Liver (tissue), 9 donors: ENCODE data around the gene LIPE. TPM values are rescaled to one million over a fixed set of nuclear protein-coding genes. Genes with fewer than 3 reads are reported as not detected.
"Not testable (repeated sequence)": the region's sequence is repeated elsewhere in the genome, so short reads cannot be mapped to it uniquely, and the experiment has no call there.

Source experiments
- DNase-seq: peaks from one replicate; pipeline ENCODE4 v3.0.0-alpha.2; 2017; ENCODE audit warnings: low spot score
- H3K27ac ChIP-seq, 2 donors: one replicate each; pipeline ENCODE4 v1.7.0; 2013; ENCODE audit warnings: inconsistent platforms in 2 of 2, low read length in 2 of 2, control low read depth in 1 of 2, low read depth in 1 of 2, mild to moderate bottlenecking in 1 of 2
- H3K27me3 ChIP-seq, 4 donors: one replicate each; pipeline versions ENCODE4 v1.6.1 to v1.7.0; 2013; ENCODE audit warnings: low read length in 3 of 4, inconsistent platforms in 1 of 4, mild to moderate bottlenecking in 1 of 4, moderate library complexity in 1 of 4; ENCODE audit not compliant: control insufficient read depth in 4 of 4, insufficient read depth in 4 of 4
- H3K36me3 ChIP-seq, 4 donors: one replicate each; pipeline versions ENCODE4 v1.6.1 to v1.7.0; 2013; ENCODE audit warnings: low read length in 3 of 4, mild to moderate bottlenecking in 3 of 4, low read depth in 1 of 4, moderate library complexity in 1 of 4; ENCODE audit not compliant: control insufficient read depth in 4 of 4, insufficient read depth in 3 of 4
- H3K4me1 ChIP-seq, 4 donors: one replicate each; pipeline versions ENCODE4 v1.6.1 to v1.7.0; 2013; ENCODE audit warnings: low read length in 3 of 4, mild to moderate bottlenecking in 3 of 4, moderate library complexity in 1 of 4; ENCODE audit not compliant: control insufficient read depth in 4 of 4, insufficient read depth in 4 of 4
- H3K4me3 ChIP-seq, 3 donors: one replicate each; pipeline versions ENCODE4 v1.6.1 to v1.7.0; 2013; ENCODE audit warnings: low read length in 3 of 3, control low read depth in 1 of 3, low read depth in 1 of 3, mild to moderate bottlenecking in 1 of 3
- H3K9ac ChIP-seq, 2 donors: one replicate each; pipeline ENCODE4 v1.7.0; 2013; ENCODE audit warnings: low read length in 2 of 2, mild to moderate bottlenecking in 2 of 2, moderate library complexity in 2 of 2, control low read depth in 1 of 2, low read depth in 1 of 2
- H3K9me3 ChIP-seq, 4 donors: one replicate each; pipeline versions ENCODE4 v1.6.1 to v1.7.0; 2013; ENCODE audit warnings: low read length in 3 of 4; ENCODE audit not compliant: control insufficient read depth in 4 of 4
- ATF3 ChIP-seq: IDR thresholded peaks from 2 replicates; pipeline ENCODE4 v1.6.1; 2016; ENCODE audit warnings: antibody characterized with exemption
- EGR1 ChIP-seq, 2 donors: IDR thresholded peaks; 2 replicates each; pipeline ENCODE4 v1.6.1; 2016 to 2018; ENCODE audit warnings: antibody characterized with exemption in 2 of 2, low read depth in 2 of 2
- FOXA1 ChIP-seq: IDR thresholded peaks from 2 replicates; pipeline ENCODE4 v1.6.1; 2016; ENCODE audit warnings: antibody characterized with exemption
- FOXA2 ChIP-seq: IDR thresholded peaks from 2 replicates; pipeline ENCODE4 v1.6.1; 2016; ENCODE audit warnings: antibody characterized with exemption
- GABPA ChIP-seq, 2 donors: IDR thresholded peaks in 1 of 2; conservative IDR thresholded peaks in 1 of 2; 2 replicates each; pipeline ENCODE4 v1.6.1; 2016; ENCODE audit warnings: antibody characterized with exemption in 2 of 2, mild to moderate bottlenecking in 1 of 2, moderate library complexity in 1 of 2
- HNF4A ChIP-seq, 2 donors: conservative IDR thresholded peaks; 2 replicates each; pipeline ENCODE4 v1.6.1; 2016; ENCODE audit warnings: antibody characterized with exemption in 2 of 2, mild to moderate bottlenecking in 2 of 2
- HNF4G ChIP-seq: IDR thresholded peaks from 2 replicates; pipeline ENCODE4 v1.6.1; 2016; ENCODE audit warnings: antibody characterized with exemption
- NR2F2 ChIP-seq: IDR thresholded peaks from 2 replicates; pipeline ENCODE4 v1.6.1; 2016; ENCODE audit warnings: antibody characterized with exemption
- RAD21 ChIP-seq, 2 donors: IDR thresholded peaks; 2 replicates each; pipeline ENCODE4 v1.6.1; 2016; ENCODE audit warnings: antibody characterized with exemption in 2 of 2, mild to moderate bottlenecking in 2 of 2
- TAF1 ChIP-seq: conservative IDR thresholded peaks from 2 replicates; pipeline ENCODE4 v1.6.1; 2016; ENCODE audit warnings: antibody characterized with exemption, mild to moderate bottlenecking
- YY1 ChIP-seq: IDR thresholded peaks from 2 replicates; pipeline ENCODE4 v1.6.1; 2016; ENCODE audit warnings: antibody characterized with exemption, mild to moderate bottlenecking
- WGBS: extraction: QIAGEN DNeasy Blood & Tissue Kit; methylation state at CpG from one replicate; pipeline ENCODE4 v1.1.7; 2013; 5-methylcytosine and 5-hydroxymethylcytosine counted together
- polyA plus RNA-seq, 2 donors: library from polyadenylated mRNA; stranded (reverse) in 1 of 2; unstranded in 1 of 2; fragments of 200-250 nt in 1 of 2; fragments of >200 nt in 1 of 2; fragmentation: Nextera tagmentation in 1 of 2; extraction: Ambion mirVana in 1 of 2; gene quantifications; one replicate each; pipeline versions ENCODE4 v1.2.1 to v1.2.3, GENCODE V29; 2013 to 2015
- total RNA-seq, 2 donors: library from RNA; depleted of rRNA; stranded (reverse); fragments of >200 nt; gene quantifications; one replicate each; pipeline ENCODE4 v1.2.3, GENCODE V29; 2014
- TF ChIP-seq, protein P1 (sequence below): IDR thresholded peaks from 2 replicates; pipeline ENCODE4 v1.6.1; 2016; ENCODE audit warnings: antibody characterized with exemption
- TF ChIP-seq, protein P2 (sequence below): IDR thresholded peaks from 2 replicates; pipeline ENCODE4 v1.6.1; 2016; ENCODE audit warnings: antibody characterized with exemption
- TF ChIP-seq, protein P3 (sequence below): IDR thresholded peaks from 2 replicates; pipeline ENCODE4 v1.6.1; 2016; ENCODE audit warnings: antibody characterized with exemption, mild to moderate bottlenecking
- donor health status: healthy.
- donor health status: healthy.
- donor health status: healthy.
- donor health status: healthy.
- donor health status: healthy.

The LIPE gene
- total and polyA plus RNA-seq, 4 donors, result 0.88 to 4.7 (median 1.5) TPM

- TF ChIP-seq EGR1 (IDR thresholded peaks at IDR 0.05; ENCODE audit: low read depth in 2 of 2) (no peak), ATF3 (no peak), TAF1 (no peak), HNF4G (no peak), RAD21 (IDR thresholded peaks at IDR 0.05) (no peak)
- TF ChIP-seq, protein P1, sequence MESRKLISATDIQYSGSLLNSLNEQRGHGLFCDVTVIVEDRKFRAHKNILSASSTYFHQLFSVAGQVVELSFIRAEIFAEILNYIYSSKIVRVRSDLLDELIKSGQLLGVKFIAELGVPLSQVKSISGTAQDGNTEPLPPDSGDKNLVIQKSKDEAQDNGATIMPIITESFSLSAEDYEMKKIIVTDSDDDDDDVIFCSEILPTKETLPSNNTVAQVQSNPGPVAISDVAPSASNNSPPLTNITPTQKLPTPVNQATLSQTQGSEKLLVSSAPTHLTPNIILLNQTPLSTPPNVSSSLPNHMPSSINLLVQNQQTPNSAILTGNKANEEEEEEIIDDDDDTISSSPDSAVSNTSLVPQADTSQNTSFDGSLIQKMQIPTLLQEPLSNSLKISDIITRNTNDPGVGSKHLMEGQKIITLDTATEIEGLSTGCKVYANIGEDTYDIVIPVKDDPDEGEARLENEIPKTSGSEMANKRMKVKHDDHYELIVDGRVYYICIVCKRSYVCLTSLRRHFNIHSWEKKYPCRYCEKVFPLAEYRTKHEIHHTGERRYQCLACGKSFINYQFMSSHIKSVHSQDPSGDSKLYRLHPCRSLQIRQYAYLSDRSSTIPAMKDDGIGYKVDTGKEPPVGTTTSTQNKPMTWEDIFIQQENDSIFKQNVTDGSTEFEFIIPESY, result no peak
- H3K4me3 ChIP-seq, result no peak overlapping the region
- no peaks in the 10 kb centered on the region for H3K9me3 ChIP-seq
- no peaks in the 10 kb centered on the region for H3K36me3 ChIP-seq
- no peak overlapping the region for H3K27ac ChIP-seq
- H3K27me3 ChIP-seq, result no peaks in the 10 kb centered on the region
- peaks cover 0 to 4% (median 1%) of the 10 kb centered on the region in 4 donors for H3K4me1 ChIP-seq
- WGBS, result 76% methylated on average over 4 of the region's 4 CpGs
- H3K9ac ChIP-seq, result no peak overlapping the region
- no peak for DNase-seq
Observed at GRCh38 chr19:42461700-42462324, 34.6 kb upstream of the LIPE start.

- not testable (repeated sequence) for H3K4me3 ChIP-seq, H3K9ac ChIP-seq, H3K27ac ChIP-seq, H3K27me3 ChIP-seq, DNase-seq, H3K4me1 ChIP-seq, H3K36me3 ChIP-seq, H3K9me3 ChIP-seq
- 94% methylated on average over 8 of the region's 8 CpGs for WGBS
Observed at GRCh38 chr19:42461231-42461630, 34.0 kb upstream of the LIPE start.

- Histone ChIP-seq H3K9ac (no peak overlapping the region), H3K27me3 (no peaks in the 10 kb centered on the region), H3K27ac (no peak overlapping the region), H3K36me3 (no peaks in the 10 kb centered on the region), H3K9me3 (no peaks in the 10 kb centered on the region), H3K4me3 (no peak overlapping the region), H3K4me1 (no peaks in the 10 kb centered on the region)
- no peak for DNase-seq
- WGBS, result 69% methylated on average over 2 of the region's 2 CpGs
- TF ChIP-seq, protein P2, sequence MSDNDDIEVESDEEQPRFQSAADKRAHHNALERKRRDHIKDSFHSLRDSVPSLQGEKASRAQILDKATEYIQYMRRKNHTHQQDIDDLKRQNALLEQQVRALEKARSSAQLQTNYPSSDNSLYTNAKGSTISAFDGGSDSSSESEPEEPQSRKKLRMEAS, result no peak
- TF ChIP-seq TAF1, result no peak
- TF ChIP-seq ATF3, result no peak
- no peak for TF ChIP-seq GABPA (IDR thresholded peaks at IDR 0.05 in 1 of 2, conservative IDR thresholded peaks at IDR 0.05 in 1 of 2)
Observed at GRCh38 chr19:42459926-42460325, 32.7 kb upstream of the LIPE start.

DNA sequence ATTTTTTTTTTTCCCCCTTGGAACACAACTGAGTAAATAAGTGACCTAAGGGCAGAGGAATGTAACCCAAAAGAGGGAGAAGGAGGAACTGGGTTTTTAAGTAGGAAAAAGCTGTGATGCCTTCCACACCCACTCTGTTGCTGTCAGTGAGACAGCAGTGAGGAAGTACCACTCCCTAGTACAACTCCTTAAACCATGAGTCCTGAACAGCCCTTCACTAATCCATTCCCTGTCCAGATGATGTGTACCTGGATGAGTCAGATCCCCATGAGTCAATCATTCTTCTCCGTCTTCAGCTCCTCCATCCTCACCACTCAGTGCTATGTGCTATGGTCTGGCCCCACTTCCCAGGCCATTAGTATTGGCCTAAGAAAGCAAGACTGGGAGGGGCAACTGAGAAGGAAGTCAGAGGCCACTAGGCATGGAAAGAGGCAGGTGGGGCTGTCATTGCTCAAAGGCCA is 28.5 kb upstream of the LIPE start:
- no peak for DNase-seq
- no peaks in the 10 kb centered on the region for H3K9me3 ChIP-seq
- no peak overlapping the region for H3K27ac ChIP-seq
- H3K4me1 ChIP-seq, result peaks cover 0 to 2% (median 0%) of the 10 kb centered on the region in 4 donors
- no peaks in the 10 kb centered on the region for H3K36me3 ChIP-seq
- H3K27me3 ChIP-seq, result no peaks in the 10 kb centered on the region
- no peak overlapping the region for H3K4me3 ChIP-seq
- H3K9ac ChIP-seq, result no peak overlapping the region
- 87% methylated on average over 1 of the region's 1 CpG for WGBS
- no peak for TF ChIP-seq HNF4A (conservative IDR thresholded peaks at IDR 0.05)
- TF ChIP-seq TAF1, result no peak
- TF ChIP-seq HNF4G, result no peak
- TF ChIP-seq FOXA1, result no peak
- no peak for TF ChIP-seq GABPA (IDR thresholded peaks at IDR 0.05 in 1 of 2, conservative IDR thresholded peaks at IDR 0.05 in 1 of 2)
- TF ChIP-seq, protein P3, sequence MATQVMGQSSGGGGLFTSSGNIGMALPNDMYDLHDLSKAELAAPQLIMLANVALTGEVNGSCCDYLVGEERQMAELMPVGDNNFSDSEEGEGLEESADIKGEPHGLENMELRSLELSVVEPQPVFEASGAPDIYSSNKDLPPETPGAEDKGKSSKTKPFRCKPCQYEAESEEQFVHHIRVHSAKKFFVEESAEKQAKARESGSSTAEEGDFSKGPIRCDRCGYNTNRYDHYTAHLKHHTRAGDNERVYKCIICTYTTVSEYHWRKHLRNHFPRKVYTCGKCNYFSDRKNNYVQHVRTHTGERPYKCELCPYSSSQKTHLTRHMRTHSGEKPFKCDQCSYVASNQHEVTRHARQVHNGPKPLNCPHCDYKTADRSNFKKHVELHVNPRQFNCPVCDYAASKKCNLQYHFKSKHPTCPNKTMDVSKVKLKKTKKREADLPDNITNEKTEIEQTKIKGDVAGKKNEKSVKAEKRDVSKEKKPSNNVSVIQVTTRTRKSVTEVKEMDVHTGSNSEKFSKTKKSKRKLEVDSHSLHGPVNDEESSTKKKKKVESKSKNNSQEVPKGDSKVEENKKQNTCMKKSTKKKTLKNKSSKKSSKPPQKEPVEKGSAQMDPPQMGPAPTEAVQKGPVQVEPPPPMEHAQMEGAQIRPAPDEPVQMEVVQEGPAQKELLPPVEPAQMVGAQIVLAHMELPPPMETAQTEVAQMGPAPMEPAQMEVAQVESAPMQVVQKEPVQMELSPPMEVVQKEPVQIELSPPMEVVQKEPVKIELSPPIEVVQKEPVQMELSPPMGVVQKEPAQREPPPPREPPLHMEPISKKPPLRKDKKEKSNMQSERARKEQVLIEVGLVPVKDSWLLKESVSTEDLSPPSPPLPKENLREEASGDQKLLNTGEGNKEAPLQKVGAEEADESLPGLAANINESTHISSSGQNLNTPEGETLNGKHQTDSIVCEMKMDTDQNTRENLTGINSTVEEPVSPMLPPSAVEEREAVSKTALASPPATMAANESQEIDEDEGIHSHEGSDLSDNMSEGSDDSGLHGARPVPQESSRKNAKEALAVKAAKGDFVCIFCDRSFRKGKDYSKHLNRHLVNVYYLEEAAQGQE, result no peak
- no peak for TF ChIP-seq EGR1 (IDR thresholded peaks at IDR 0.05; ENCODE audit: low read depth in 2 of 2)
- TF ChIP-seq, protein P2, result no peak
- TF ChIP-seq YY1, result no peak
- TF ChIP-seq RAD21 (IDR thresholded peaks at IDR 0.05), result no peak
- no peak for TF ChIP-seq FOXA2
- no peak for TF ChIP-seq NR2F2
- no peak for TF ChIP-seq ATF3
